SIG-M5 (cell line): ENCODE measurements around the gene FAM107B.

Experiments used
- DNase-seq: peaks from one replicate; lab custom pipeline; 2025; lab: John Stamatoyannopoulos, UW

FAM107B gene

GRCh38 chr10:14578060-14578952 is 196.4 kb downstream of the FAM107B start:
- no peak for DNase-seq

DNA sequence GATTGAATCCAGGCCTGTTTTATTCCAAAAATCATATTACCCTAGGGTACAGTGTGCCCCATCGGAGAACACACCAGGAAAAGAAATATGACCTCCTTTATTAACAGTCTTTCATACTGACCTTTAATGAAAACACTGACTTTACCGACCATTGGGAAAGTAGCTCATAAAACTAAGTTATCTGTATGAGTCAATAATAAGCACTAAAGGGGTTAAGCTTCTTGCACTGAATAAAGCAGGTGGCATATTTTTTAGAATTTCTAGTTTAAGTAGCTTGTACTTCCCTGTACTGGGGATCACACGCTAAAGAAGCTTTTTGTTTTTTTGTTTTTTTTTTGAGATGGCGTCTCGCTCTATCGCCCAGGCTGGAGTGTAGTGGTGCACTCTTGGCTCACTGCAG is 199.8 kb downstream of the FAM107B start:
- DNase-seq, result no peak

GRCh38 chr10:14574291-14574690 is 200.4 kb downstream of the FAM107B start:
- DNase-seq, result no peak

GRCh38 chr10:14573666-14574261 is 200.9 kb downstream of the FAM107B start:
- no peak for DNase-seq

- DNase-seq, result no peak
Observed at GRCh38 chr10:14572811-14573210, 201.9 kb downstream of the FAM107B start.

- no peak for DNase-seq
Observed at GRCh38 chr10:14571866-14572507, 202.7 kb downstream of the FAM107B start.

- no peak for DNase-seq
Observed at GRCh38 chr10:14570800-14571199, 203.9 kb downstream of the FAM107B start.

GRCh38 chr10:14569274-14570060 is 205.2 kb downstream of the FAM107B start:
- DNase-seq, result no peak

GRCh38 chr10:14567421-14567820 is 207.3 kb downstream of the FAM107B start:
- no peak for DNase-seq

DNA sequence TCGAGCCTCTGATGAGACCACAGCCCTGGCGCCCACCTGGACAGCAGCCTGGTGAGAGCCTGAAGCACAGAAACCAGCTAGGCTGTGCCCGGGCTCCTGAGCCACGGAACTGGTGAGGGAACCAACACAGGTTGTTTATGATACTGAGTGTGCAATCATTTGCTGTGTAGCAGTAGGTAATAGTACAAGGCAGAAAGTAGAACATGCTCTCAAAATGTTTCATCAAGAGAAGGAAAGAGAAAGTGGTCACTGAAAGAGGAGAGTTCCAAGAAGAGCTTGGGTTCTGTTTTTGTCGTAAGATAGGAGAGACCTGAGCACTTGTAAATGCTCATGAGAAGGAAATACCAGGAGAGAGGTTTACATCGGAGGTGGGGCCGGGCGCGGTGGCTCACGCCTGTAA is 208.2 kb downstream of the FAM107B start:
- no peak for DNase-seq

DNA sequence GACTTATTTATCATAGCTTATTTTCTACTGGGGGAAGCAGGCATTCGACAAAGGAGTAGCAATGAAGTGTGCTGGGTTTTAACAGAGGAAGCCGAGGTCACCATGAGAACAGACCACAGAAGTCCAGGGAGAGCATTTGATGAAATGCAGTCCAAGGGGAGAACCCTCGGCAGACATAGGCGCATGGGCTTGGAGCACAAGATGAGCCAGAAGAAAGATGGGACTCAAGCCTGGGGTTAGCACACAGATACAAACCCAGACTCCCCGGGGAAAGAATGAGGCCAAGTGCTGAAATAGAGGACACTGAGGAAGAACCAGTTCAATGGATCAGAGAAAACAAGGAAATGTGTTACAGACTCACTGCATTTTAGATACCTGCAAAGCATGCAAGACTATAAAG is 209.5 kb downstream of the FAM107B start:
- DNase-seq, result no peak

- DNase-seq, result no peak
Observed at GRCh38 chr10:14564268-14564744, 210.4 kb downstream of the FAM107B start.

DNA sequence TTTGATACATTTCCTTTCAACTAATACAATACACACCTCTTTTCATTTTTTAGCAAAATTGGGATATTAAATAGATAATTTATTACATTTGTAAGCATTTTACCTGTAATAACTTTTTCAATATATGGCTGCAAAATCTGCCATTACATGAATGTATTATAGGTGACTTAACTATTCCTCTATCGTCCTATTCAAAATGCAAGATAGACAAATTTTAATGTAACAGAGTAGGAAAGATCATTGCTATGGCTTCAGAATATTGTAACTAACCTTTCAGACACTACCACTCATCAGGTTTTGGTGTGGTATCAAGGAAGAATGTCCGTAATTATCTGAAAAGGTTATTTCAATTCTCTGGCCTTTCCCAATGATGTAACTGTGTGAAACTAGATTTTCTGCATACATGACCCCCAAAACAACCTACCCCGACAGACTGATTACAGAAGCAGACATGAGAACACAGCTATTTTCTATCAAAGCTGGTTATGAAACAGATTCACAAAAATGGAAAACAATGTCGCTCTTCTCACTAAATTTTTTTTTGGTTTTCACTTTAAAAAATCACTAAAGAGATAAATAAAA is 211.2 kb downstream of the FAM107B start:
- DNase-seq, result no peak

- DNase-seq, result no peak
Observed at GRCh38 chr10:14563076-14563336, 211.7 kb downstream of the FAM107B start.

DNA sequence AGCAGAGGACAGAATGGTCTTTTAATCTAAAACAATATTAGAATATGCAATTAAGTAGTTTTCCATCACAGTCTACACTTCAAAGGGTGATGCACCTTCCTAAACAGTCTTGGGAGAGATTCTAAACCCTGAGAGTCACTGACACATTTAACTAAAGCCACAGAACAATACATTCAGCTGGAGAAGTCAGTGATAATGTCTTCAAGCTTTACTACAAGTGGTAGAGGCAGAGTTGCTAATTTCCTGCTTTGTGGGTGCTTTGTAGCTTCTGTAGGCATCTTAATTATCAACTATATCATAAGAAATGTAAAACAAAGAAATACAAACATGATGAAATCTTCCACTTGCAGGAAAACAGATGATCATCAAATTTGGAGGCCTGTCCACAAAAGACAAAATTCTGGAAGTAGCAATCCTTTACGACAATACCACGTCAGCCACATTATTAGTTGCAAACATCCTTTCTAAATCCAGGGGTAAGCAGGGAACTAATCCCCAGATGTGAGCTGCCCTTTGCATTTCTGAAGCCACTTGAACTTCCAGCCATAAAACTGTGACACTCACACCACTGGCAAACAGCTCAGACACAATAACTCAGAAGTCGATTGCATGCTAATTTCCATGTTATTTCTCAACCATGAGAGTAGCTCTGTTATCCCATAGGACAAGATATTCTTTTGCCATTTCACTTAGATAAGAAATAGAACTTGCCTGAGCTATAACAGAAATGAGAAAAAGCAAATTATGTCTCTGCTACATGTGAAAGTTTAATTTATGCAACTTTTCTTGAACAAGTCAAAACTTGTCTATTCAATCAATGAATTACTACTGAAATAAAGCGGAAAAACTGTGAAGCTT is 212.2 kb downstream of the FAM107B start:
- no peak for DNase-seq

- DNase-seq, result no peak
Observed at GRCh38 chr10:14560791-14561765, 213.6 kb downstream of the FAM107B start.

GRCh38 chr10:14560274-14560673 is 214.4 kb downstream of the FAM107B start:
- DNase-seq, result peak; percentile 56

GRCh38 chr10:14558025-14558424 is 216.7 kb downstream of the FAM107B start:
- no peak for DNase-seq

DNA sequence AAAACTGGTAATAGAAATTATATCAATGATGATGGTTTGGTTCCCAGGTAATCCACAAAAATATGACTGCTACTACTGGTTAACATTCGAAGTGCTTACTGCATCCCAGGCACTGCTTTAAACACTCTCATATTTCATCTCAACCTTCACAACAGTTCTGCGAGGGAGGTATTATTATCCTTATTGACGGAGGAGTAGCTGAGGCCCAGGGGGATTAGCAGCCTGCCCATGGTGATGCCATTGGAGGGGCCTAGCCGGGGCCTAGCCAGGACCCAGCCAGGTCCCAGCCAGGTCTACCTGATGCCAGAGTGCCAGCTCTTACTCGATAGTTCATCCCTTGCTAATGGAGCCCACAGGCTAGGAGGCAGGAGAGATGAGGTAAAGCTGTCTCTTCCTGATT is 217.1 kb downstream of the FAM107B start:
- DNase-seq, result no peak
